ENCODE data around the gene NAPB.

- TF ChIP-seq POLR2AphosphoS5 (IDR thresholded peaks at IDR 0.05; ENCODE audit: borderline replicate concordance, low read depth, low read length): no peak
- TF ChIP-seq EZH2 (IDR thresholded peaks at IDR 0.05): no peak
These were observed 27.1 kb downstream of the NAPB start for GRCh38 chr20:23393996-23394775.

Measured in SK-N-MC (cell line).